Endothelial cell of umbilical vein (primary cell): ENCODE data around the gene DBNDD2.

ENCODE experiments used
- GATA2 ChIP-seq: IDR thresholded peaks from 2 replicates; pipeline ENCODE4 v1.7.0; 2011; ENCODE audit warnings: low read depth, mild to moderate bottlenecking, moderate library complexity, mixed read lengths, low read length; ENCODE audit not compliant: insufficient read length, insufficient read depth
- POLR2A ChIP-seq: IDR thresholded peaks from 2 replicates; pipeline ENCODE4 v1.6.1; 2012; ENCODE audit warnings: low read depth, mild to moderate bottlenecking, control low read depth, low read length
- POLR2AphosphoS5 ChIP-seq: IDR thresholded peaks from 2 replicates; pipeline ENCODE4 v1.6.1; 2012; ENCODE audit warnings: low read depth, mild to moderate bottlenecking, control low read depth, low read length, moderate library complexity; ENCODE audit not compliant: insufficient read depth
- TF ChIP-seq, protein P1 (sequence below), 2 donors: IDR thresholded peaks; 1 replicate in 1 of 2; 2 replicates in 1 of 2; pipeline ENCODE4 v1.5.1; 2011; ENCODE audit warnings: low read length in 2 of 2, mild to moderate bottlenecking in 2 of 2, moderate library complexity in 2 of 2, control low read depth in 1 of 2, inconsistent platforms in 1 of 2, low read depth in 1 of 2; ENCODE audit not compliant: insufficient read depth in 1 of 2; ENCODE audit errors: extremely low read depth in 1 of 2

DNA sequence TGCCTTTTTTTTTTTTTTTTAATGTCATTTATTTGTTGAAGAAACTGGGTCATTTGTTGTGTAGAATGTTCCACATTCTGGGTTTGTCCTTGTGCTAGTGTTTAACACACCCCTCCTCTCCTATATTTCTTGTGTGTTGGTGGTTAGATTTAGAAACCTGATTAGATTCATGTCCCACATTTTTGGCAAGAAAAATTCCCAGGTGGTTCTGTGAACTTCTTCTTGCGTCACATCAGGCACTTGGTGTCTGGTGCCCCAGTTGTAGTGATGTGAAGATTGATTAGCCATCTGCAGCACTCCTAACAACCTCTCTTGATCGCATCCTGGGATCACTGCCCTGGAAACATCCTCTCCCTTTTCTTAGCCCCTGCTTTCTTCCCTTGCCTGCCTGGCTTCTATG lies 15.6 kb downstream of the DBNDD2 start:
- TF ChIP-seq, protein P1, sequence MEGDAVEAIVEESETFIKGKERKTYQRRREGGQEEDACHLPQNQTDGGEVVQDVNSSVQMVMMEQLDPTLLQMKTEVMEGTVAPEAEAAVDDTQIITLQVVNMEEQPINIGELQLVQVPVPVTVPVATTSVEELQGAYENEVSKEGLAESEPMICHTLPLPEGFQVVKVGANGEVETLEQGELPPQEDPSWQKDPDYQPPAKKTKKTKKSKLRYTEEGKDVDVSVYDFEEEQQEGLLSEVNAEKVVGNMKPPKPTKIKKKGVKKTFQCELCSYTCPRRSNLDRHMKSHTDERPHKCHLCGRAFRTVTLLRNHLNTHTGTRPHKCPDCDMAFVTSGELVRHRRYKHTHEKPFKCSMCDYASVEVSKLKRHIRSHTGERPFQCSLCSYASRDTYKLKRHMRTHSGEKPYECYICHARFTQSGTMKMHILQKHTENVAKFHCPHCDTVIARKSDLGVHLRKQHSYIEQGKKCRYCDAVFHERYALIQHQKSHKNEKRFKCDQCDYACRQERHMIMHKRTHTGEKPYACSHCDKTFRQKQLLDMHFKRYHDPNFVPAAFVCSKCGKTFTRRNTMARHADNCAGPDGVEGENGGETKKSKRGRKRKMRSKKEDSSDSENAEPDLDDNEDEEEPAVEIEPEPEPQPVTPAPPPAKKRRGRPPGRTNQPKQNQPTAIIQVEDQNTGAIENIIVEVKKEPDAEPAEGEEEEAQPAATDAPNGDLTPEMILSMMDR (IDR thresholded peaks at IDR 0.05; ENCODE audit: extremely low read depth in 1 of 2, insufficient read depth in 1 of 2, low read depth in 1 of 2, low read length in 2 of 2) = no peak
- TF ChIP-seq POLR2AphosphoS5 = no peak
- no peak for TF ChIP-seq GATA2
- TF ChIP-seq POLR2A = no peak
